ENCODE results near the gene JAZF1.

JAZF1 gene

DNA sequence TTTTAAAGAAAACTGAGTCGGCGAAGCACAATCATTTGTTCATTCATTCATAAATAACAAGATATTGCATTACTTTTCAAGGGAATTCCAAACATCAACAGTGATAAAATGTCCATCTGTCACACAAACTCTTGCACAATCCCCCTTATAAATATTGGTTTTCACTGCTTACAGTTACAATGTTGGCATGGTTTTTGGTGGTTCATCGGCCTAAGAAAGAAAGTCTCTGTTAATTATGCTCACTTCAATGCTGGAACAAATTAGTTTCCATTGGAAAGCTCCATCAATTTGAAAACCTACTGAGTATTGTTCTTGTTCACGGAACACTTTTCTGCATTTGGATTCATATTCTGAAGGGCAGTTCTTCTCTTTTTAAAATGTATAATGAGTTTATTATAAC lies 188.5 kb downstream of the JAZF1 start:
- no peak for DNase-seq (ENCODE audit: low read depth)
- no peak overlapping the region for H3K4me3 ChIP-seq (ENCODE audit: low read depth, low read length)
- TF ChIP-seq, protein P1, sequence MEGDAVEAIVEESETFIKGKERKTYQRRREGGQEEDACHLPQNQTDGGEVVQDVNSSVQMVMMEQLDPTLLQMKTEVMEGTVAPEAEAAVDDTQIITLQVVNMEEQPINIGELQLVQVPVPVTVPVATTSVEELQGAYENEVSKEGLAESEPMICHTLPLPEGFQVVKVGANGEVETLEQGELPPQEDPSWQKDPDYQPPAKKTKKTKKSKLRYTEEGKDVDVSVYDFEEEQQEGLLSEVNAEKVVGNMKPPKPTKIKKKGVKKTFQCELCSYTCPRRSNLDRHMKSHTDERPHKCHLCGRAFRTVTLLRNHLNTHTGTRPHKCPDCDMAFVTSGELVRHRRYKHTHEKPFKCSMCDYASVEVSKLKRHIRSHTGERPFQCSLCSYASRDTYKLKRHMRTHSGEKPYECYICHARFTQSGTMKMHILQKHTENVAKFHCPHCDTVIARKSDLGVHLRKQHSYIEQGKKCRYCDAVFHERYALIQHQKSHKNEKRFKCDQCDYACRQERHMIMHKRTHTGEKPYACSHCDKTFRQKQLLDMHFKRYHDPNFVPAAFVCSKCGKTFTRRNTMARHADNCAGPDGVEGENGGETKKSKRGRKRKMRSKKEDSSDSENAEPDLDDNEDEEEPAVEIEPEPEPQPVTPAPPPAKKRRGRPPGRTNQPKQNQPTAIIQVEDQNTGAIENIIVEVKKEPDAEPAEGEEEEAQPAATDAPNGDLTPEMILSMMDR (IDR thresholded peaks at IDR 0.05; ENCODE audit: control insufficient read depth, extremely low read depth, insufficient read depth) = no peak

DNA sequence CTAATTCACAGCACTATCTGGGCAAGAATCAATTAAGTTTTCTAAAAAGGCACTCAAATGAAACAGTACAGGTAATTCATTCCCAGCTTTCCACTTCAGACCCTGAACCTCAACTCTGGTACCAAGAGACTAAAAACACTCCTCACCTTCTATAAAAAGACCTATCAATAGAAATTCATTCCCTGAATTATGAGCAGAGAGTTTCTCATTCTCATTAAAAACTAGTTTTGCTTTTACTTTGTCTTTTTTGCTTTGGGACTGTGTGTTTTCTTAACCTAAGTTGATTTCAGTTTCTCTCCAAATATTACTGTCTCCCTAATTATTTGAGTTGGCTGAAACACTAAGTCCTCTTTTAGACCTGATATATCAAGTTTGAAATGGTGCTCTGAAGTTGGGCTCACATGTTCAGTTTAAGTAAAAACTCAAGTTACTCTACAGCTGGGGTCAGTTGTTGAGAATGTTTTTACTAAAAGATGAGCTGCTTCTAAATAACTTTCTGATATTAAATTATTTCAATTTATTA lies 189.5 kb downstream of the JAZF1 start:
- DNase-seq (ENCODE audit: low read depth) = no peak
- TF ChIP-seq, protein P1 (IDR thresholded peaks at IDR 0.05; ENCODE audit: control insufficient read depth, extremely low read depth, insufficient read depth) = no peak
- no peak overlapping the region for H3K4me3 ChIP-seq (ENCODE audit: low read depth, low read length)

DNA sequence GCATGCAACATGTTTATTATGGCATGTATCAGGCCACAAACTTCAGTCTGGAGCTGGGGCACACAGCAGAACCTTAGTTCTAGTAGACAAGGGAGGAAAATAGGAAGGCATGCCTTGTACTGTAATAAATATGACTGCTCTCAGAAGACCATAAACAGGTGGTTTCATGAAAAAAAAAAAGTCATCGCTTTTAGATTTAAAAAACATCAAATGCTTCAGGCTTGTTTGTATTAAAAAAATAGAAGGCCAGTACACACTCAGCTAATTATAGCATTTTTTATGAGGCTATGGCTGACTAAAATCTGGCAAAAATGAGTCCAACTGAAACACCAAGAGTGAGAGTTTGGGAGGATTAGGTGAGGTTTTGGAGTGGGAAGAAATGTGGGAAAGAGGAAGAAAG lies 204.1 kb downstream of the JAZF1 start:
- H3K4me3 ChIP-seq (ENCODE audit: low read depth, low read length) = no peak overlapping the region
- no peak for DNase-seq (ENCODE audit: low read depth)
- TF ChIP-seq, protein P1 (IDR thresholded peaks at IDR 0.05; ENCODE audit: control insufficient read depth, extremely low read depth, insufficient read depth) = no peak

DNA sequence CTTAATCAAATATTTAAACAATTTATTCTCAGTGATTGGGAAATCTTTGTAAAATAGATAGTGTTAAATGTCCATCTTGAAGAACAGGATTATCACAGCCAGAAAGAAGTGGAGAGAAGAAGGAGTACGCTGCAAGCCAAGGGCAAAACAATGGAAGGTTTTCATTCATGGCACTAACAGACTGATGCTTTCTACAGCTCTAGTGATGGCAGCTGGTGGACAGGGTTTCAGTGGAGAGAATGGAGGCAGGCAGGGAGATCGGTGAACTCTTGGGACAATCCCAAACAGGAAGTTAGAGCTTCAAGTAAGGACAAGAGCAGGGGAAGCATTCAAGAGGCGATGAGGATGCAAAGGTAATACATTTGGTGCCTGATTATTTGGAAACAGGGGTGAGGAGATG lies 207.0 kb downstream of the JAZF1 start:
- no peak for DNase-seq (ENCODE audit: low read depth)
- H3K4me3 ChIP-seq (ENCODE audit: low read depth, low read length) = no peak overlapping the region
- TF ChIP-seq, protein P1 (IDR thresholded peaks at IDR 0.05; ENCODE audit: control insufficient read depth, extremely low read depth, insufficient read depth) = no peak

GRCh38 chr7:27972276-27972675 lies 208.3 kb downstream of the JAZF1 start:
- H3K4me3 ChIP-seq (ENCODE audit: low read depth, low read length) = no peak overlapping the region
- TF ChIP-seq, protein P1 (IDR thresholded peaks at IDR 0.05; ENCODE audit: control insufficient read depth, extremely low read depth, insufficient read depth) = no peak
- DNase-seq (ENCODE audit: low read depth) = no peak

- TF ChIP-seq, protein P1 (IDR thresholded peaks at IDR 0.05; ENCODE audit: control insufficient read depth, extremely low read depth, insufficient read depth) = no peak
- DNase-seq (ENCODE audit: low read depth) = no peak
- H3K4me3 ChIP-seq (ENCODE audit: low read depth, low read length) = no peak overlapping the region
Measured at GRCh38 chr7:27971171-27971812, 209.3 kb downstream of the JAZF1 start.

DNA sequence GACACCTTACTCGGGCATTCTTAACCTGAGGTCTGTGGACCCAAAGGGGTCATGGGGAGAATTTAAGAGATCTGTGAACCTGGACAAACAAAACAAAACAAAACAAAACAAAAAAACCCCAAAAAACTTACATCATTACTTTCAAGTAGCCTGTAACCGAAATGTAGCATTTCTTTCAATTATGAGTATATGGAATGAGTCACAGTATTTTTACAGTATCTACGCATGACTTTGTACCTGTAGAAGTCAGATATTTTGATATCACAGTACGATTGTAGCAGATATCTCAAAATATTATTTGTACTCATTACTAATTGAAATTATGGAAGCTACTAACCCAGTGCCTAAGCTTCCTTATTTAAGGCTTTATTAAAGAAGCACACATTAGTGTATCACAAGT lies 210.2 kb downstream of the JAZF1 start:
- H3K4me3 ChIP-seq (ENCODE audit: low read depth, low read length) = no peak overlapping the region
- no peak for DNase-seq (ENCODE audit: low read depth)
- TF ChIP-seq, protein P1 (IDR thresholded peaks at IDR 0.05; ENCODE audit: control insufficient read depth, extremely low read depth, insufficient read depth) = no peak

All from LNCaP clone FGC (cell line).